Ovary (tissue), 3 donors: Measurements from ENCODE around the gene C11orf87.

ENCODE experiments used
- EP300 ChIP-seq: sonication (generic); formaldehyde crosslinking; IDR thresholded peaks from one replicate; pipeline ENCODE4 v1.6.1; 2017; ENCODE audit warnings: antibody characterized with exemption
- POLR2A ChIP-seq: fragments of 450-650 bp; IDR thresholded peaks from one replicate; pipeline ENCODE4 v1.6.1; 2017; ENCODE audit warnings: antibody characterized with exemption, mild to moderate bottlenecking, moderate library complexity
- TF ChIP-seq, protein P1 (sequence below), 3 donors: fragments of 450-650 bp in 2 of 3; fragments of 200-600 bp in 1 of 3; IDR thresholded peaks; one replicate each; pipeline versions ENCODE4 v1.5.1 to v1.8.0; 2016 to 2022; ENCODE audit warnings: antibody characterized with exemption in 3 of 3, mild to moderate bottlenecking in 1 of 3
- donor health status: DM: no; HTN: no; CAD: no.

- TF ChIP-seq, protein P1, sequence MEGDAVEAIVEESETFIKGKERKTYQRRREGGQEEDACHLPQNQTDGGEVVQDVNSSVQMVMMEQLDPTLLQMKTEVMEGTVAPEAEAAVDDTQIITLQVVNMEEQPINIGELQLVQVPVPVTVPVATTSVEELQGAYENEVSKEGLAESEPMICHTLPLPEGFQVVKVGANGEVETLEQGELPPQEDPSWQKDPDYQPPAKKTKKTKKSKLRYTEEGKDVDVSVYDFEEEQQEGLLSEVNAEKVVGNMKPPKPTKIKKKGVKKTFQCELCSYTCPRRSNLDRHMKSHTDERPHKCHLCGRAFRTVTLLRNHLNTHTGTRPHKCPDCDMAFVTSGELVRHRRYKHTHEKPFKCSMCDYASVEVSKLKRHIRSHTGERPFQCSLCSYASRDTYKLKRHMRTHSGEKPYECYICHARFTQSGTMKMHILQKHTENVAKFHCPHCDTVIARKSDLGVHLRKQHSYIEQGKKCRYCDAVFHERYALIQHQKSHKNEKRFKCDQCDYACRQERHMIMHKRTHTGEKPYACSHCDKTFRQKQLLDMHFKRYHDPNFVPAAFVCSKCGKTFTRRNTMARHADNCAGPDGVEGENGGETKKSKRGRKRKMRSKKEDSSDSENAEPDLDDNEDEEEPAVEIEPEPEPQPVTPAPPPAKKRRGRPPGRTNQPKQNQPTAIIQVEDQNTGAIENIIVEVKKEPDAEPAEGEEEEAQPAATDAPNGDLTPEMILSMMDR (IDR thresholded peaks at IDR 0.05) = no peak
- TF ChIP-seq EP300 = no peak
- no peak for TF ChIP-seq POLR2A
These were observed 4.7 kb downstream of the C11orf87 start for GRCh38 chr11:109426442-109427240.
